Measurements from ENCODE around the gene MYOM1.

DNA sequence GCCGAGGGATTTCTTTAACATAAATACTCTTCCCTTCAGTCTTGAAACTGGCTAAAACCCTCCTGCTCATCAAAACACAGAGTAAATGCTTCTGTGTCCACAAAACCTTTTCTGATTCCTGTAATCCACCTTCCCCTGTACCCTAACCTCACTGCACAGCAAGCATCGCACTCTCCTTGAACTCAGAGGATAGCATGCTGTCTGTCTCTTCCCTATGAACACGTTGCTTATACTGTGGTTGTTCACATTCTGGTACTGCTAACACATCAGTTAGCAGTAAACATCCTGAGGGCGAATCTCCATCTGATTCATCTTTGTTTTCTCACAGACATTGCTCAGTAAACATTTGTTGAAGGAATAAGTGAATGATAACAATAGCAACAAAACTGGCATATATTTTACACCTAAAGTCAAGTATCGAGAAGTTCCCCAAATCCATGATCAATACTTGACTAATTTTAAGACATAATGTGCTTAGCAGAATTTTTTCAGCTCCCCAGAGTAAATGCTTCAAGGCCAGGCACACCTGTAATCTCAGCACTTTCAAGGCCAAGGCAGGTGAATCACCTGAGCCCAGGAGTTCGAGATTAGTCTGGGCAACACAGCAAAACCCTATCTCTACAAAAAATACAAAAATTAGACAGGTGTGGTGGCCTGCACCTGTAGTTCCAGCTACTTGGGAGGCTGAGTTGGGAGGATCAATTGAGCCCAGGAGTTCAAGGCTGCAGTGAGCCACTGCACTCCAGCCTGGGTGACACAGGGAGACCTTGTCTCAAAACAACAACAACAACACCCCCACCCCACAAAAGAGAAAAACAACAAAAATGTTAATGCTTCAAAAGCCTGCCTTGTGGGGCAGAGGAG, 161.2 kb downstream of the MYOM1 start:
- no peak for TF ChIP-seq POLR2AphosphoS5 (IDR thresholded peaks at IDR 0.05)
- TF ChIP-seq, protein P1, sequence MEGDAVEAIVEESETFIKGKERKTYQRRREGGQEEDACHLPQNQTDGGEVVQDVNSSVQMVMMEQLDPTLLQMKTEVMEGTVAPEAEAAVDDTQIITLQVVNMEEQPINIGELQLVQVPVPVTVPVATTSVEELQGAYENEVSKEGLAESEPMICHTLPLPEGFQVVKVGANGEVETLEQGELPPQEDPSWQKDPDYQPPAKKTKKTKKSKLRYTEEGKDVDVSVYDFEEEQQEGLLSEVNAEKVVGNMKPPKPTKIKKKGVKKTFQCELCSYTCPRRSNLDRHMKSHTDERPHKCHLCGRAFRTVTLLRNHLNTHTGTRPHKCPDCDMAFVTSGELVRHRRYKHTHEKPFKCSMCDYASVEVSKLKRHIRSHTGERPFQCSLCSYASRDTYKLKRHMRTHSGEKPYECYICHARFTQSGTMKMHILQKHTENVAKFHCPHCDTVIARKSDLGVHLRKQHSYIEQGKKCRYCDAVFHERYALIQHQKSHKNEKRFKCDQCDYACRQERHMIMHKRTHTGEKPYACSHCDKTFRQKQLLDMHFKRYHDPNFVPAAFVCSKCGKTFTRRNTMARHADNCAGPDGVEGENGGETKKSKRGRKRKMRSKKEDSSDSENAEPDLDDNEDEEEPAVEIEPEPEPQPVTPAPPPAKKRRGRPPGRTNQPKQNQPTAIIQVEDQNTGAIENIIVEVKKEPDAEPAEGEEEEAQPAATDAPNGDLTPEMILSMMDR (IDR thresholded peaks at IDR 0.05): no peak
- TF ChIP-seq POLR2A (IDR thresholded peaks at IDR 0.05): no peak

All from sigmoid colon (tissue), 4 donors.